GM23338 (cell line): ENCODE data around the gene SLC22A17. TPM values are rescaled to one million over a fixed set of nuclear protein-coding genes. Genes with fewer than 3 reads are reported as not detected.

Experiments
- ATAC-seq: fragments of 200-7000 bp; cut with Tn5 transposase; 3 replicates; pipeline ENCODE4 v1.9.1; 2020
- DNase-seq: peaks from one replicate; pipeline ENCODE4 v3.0.0-alpha.2; 2015; ENCODE audit warnings: low spot score
- H2AFZ ChIP-seq: fragments of 200-600 bp; sonication (generic); 2 replicates; pipeline ENCODE4 v1.8.0; 2016; ENCODE audit warnings: antibody characterized with exemption, mild to moderate bottlenecking, moderate library complexity
- H3F3A ChIP-seq: fragments of 200-600 bp; sonication (generic); replicated peaks from 2 replicates; pipeline ENCODE4 v1.8.0; 2017; ENCODE audit warnings: antibody characterized with exemption, mixed run types, low read depth
- H3K27ac ChIP-seq: fragments of 200-600 bp; sonication (generic); 2 replicates; pipeline ENCODE4 v1.6.1; 2016; ENCODE audit warnings: low read depth
- H3K27me3 ChIP-seq: fragments of 200-600 bp; sonication (generic); 2 replicates; pipeline ENCODE4 v1.8.0; 2016; ENCODE audit warnings: mild to moderate bottlenecking, mixed run types, moderate library complexity; ENCODE audit not compliant: insufficient read depth
- H3K36me3 ChIP-seq: fragments of 200-600 bp; sonication (generic); 2 replicates; pipeline ENCODE4 v1.8.0; 2016; ENCODE audit warnings: mild to moderate bottlenecking; ENCODE audit not compliant: insufficient read depth
- H3K4me1 ChIP-seq: fragments of 200-600 bp; sonication (generic); 2 replicates; pipeline ENCODE4 v1.8.0; 2016; ENCODE audit warnings: mild to moderate bottlenecking, moderate library complexity; ENCODE audit not compliant: insufficient read depth
- H3K4me2 ChIP-seq: fragments of 200-600 bp; sonication (generic); 2 replicates; pipeline ENCODE4 v1.7.1; 2017; ENCODE audit warnings: mixed run types
- H3K4me3 ChIP-seq: fragments of 200-600 bp; sonication (generic); 2 replicates; pipeline ENCODE4 v1.6.1; 2016; ENCODE audit warnings: mixed run types
- H3K79me2 ChIP-seq: fragments of 200-600 bp; sonication (generic); replicated peaks from 2 replicates; pipeline ENCODE4 v1.8.0; 2017; ENCODE audit warnings: mild to moderate bottlenecking; ENCODE audit not compliant: insufficient read depth
- H3K9me2 ChIP-seq: fragments of 200-600 bp; sonication (generic); 2 replicates; pipeline ENCODE4 v1.8.0; 2017; ENCODE audit not compliant: insufficient read depth
- H4K20me1 ChIP-seq: fragments of 200-600 bp; sonication (generic); replicated peaks from 2 replicates; pipeline ENCODE4 v1.8.0; 2017; ENCODE audit warnings: mild to moderate bottlenecking; ENCODE audit not compliant: insufficient read depth
- H3K27ac Mint-ChIP-seq: 2 replicates; pipeline ENCODE4 v1.8.0; 2020; ENCODE audit warnings: inconsistent platforms, mild to moderate bottlenecking, moderate library complexity, mixed read lengths
- H3K27me3 Mint-ChIP-seq: 3 replicates; pipeline ENCODE4 v1.8.0; 2022; ENCODE audit warnings: low read depth, mild to moderate bottlenecking, moderate library complexity, mixed read lengths, inconsistent platforms; ENCODE audit not compliant: insufficient read depth, poor library complexity
- H3K36me3 Mint-ChIP-seq: 3 replicates; pipeline ENCODE4 v1.8.0; 2021; ENCODE audit warnings: low read depth, mild to moderate bottlenecking, inconsistent platforms, moderate library complexity, mixed read lengths
- H3K4me1 Mint-ChIP-seq: 3 replicates; pipeline ENCODE4 v1.8.0; 2020; ENCODE audit warnings: mild to moderate bottlenecking, inconsistent platforms, mixed read lengths
- H3K4me3 Mint-ChIP-seq: 3 replicates; pipeline ENCODE4 v1.8.0; 2021; ENCODE audit warnings: moderate library complexity, mild to moderate bottlenecking, inconsistent platforms, mixed read lengths
- H3K9me3 Mint-ChIP-seq: 3 replicates; pipeline ENCODE4 v1.8.0; 2020; ENCODE audit warnings: moderate library complexity, mild to moderate bottlenecking, inconsistent platforms, mixed read lengths
- CREB1 ChIP-seq: fragments of 250-450 bp; sonication (Bioruptor Pico); IDR thresholded peaks from 2 replicates; pipeline ENCODE4 v1.5.0; 2020; ENCODE audit warnings: low read depth, mild to moderate bottlenecking, moderate library complexity
- EZH2 ChIP-seq: fragments of 200-600 bp; sonication (generic); IDR thresholded peaks from one replicate; pipeline ENCODE4 v1.8.0; 2017; ENCODE audit warnings: antibody characterized with exemption, mild to moderate bottlenecking, low read depth; ENCODE audit not compliant: unreplicated experiment
- EZH2phosphoT487 ChIP-seq: fragments of 200-600 bp; sonication (generic); IDR thresholded peaks from one replicate; pipeline ENCODE4 v1.8.1; 2018; ENCODE audit warnings: antibody characterized with exemption; ENCODE audit not compliant: unreplicated experiment
- JUNB ChIP-seq: IDR thresholded peaks from one replicate; pipeline ENCODE4 v1.6.1; 2016; ENCODE audit warnings: antibody characterized with exemption; ENCODE audit not compliant: unreplicated experiment
- NANOG ChIP-seq: IDR thresholded peaks from 2 replicates; pipeline ENCODE4 v1.6.1; 2016; ENCODE audit warnings: antibody characterized with exemption, borderline replicate concordance
- POLR2AphosphoS5 ChIP-seq: IDR thresholded peaks from 2 replicates; pipeline ENCODE4 v1.6.1; 2016; ENCODE audit warnings: antibody characterized with exemption, low read depth
- STAT1 ChIP-seq: IDR thresholded peaks from one replicate; pipeline ENCODE4 v1.6.1; 2016; ENCODE audit warnings: antibody characterized with exemption; ENCODE audit not compliant: unreplicated experiment
- ZNF114 ChIP-seq: fragments of 250-450 bp; sonication (Bioruptor Pico); IDR thresholded peaks from 2 replicates; pipeline ENCODE4 v1.5.0; 2020; ENCODE audit warnings: mild to moderate bottlenecking, moderate library complexity
- ZNF331 ChIP-seq: fragments of 250-450 bp; sonication (Bioruptor Pico); IDR thresholded peaks from 2 replicates; pipeline ENCODE4 v1.5.0; 2020; ENCODE audit warnings: low read depth, mild to moderate bottlenecking, moderate library complexity
- polyA plus RNA-seq: library from polyadenylated mRNA; unstranded; fragments of >200 nt; fragmentation: Nextera tagmentation; extraction: Ambion mirVana; gene quantifications from 2 replicates; pipeline ENCODE4 v1.2.1, GENCODE V29; 2016
- total RNA-seq: library from RNA; depleted of rRNA; stranded (reverse); fragments of >200 nt; shearing (Covaris generic); gene quantifications from 2 replicates; pipeline ENCODE4 v1.2.3, GENCODE V29; 2014
- TF ChIP-seq, protein P1 (sequence below): IDR thresholded peaks from one replicate; pipeline ENCODE4 v1.6.1; 2018; ENCODE audit warnings: antibody characterized with exemption; ENCODE audit not compliant: unreplicated experiment
- TF ChIP-seq, protein P2 (sequence below): fragments of 250-450 bp; sonication (Bioruptor Pico); IDR thresholded peaks from 2 replicates; pipeline ENCODE4 v1.5.0; 2020; ENCODE audit warnings: mild to moderate bottlenecking, moderate library complexity
- TF ChIP-seq, protein P3 (sequence below), 2 experiments: fragments of 200-600 bp in 1 of 2; sonication (generic) in 1 of 2; conservative IDR thresholded peaks; 2 replicates each; pipeline versions ENCODE4 v1.5.1 to v1.6.1; 2016 to 2017; ENCODE audit warnings: antibody characterized with exemption in 2 of 2, low read depth in 2 of 2, mild to moderate bottlenecking in 2 of 2, moderate library complexity in 1 of 2
- TF ChIP-seq, protein P4 (sequence below): IDR thresholded peaks from 2 replicates; pipeline ENCODE4 v1.6.1; 2016; ENCODE audit warnings: antibody characterized with exemption

SLC22A17 gene
- total and polyA plus RNA-seq, 2 experiments from 2014 or later, result 28.6 to 56.6 TPM

DNA sequence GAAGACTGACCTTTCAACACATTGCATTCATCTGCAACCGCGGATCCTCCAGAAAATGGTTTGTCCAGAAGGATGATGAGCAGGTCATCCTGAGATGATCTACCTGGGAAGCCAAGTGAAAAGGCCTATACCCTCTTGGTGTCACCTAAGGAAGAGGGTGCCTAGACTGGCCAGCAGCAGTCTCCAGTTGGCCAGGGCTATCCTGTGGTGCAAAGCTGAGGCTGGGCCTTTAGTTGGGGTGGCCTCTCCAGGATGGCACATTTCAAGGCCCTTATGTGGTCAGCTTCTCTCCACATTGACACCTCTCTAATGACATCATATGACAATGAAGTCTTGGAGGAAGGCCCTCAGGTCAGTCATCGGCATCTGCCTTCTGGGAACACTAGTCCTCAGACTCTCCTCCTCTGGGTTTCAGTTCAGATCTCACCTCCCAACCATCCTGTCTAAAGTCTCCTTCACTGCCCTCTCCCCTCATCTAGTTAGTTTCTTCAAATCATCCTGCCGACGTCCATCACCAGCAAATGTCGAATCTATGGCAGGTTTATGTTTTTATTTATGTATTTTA, 3.3 kb upstream of the SLC22A17 start:
- H3K4me1 Mint-ChIP-seq, result peaks cover 16% of the 10 kb centered on the region
- peaks cover 30% of the 10 kb centered on the region for H3K27me3 ChIP-seq
- H3K36me3 Mint-ChIP-seq, result peaks cover 27% of the 10 kb centered on the region
- no peak overlapping the region; the same call in 1 of the 2 replicates for H3K27ac Mint-ChIP-seq
- H3F3A ChIP-seq, result no peaks in the 10 kb centered on the region
- H2AFZ ChIP-seq, result no peak overlapping the region
- H3K4me2 ChIP-seq, result no peak overlapping the region
- no peak overlapping the region for H3K4me3 Mint-ChIP-seq
- H3K79me2 ChIP-seq, result no peaks in the 10 kb centered on the region
- ATAC-seq (no peak), DNase-seq (no peak)
- H4K20me1 ChIP-seq, result no peaks in the 10 kb centered on the region; the same call in 1 of the 2 replicates
- no peaks in the 10 kb centered on the region for H3K9me2 ChIP-seq
- TF ChIP-seq ZNF331 (CRISPR knock-in tag) (no peak), EZH2phosphoT487 (no peak), CREB1 (CRISPR knock-in tag) (no peak), EZH2 (no peak), ZNF114 (no peak), STAT1 (no peak), NANOG (no peak), JUNB (no peak), POLR2AphosphoS5 (no peak)
- TF ChIP-seq, protein P1, sequence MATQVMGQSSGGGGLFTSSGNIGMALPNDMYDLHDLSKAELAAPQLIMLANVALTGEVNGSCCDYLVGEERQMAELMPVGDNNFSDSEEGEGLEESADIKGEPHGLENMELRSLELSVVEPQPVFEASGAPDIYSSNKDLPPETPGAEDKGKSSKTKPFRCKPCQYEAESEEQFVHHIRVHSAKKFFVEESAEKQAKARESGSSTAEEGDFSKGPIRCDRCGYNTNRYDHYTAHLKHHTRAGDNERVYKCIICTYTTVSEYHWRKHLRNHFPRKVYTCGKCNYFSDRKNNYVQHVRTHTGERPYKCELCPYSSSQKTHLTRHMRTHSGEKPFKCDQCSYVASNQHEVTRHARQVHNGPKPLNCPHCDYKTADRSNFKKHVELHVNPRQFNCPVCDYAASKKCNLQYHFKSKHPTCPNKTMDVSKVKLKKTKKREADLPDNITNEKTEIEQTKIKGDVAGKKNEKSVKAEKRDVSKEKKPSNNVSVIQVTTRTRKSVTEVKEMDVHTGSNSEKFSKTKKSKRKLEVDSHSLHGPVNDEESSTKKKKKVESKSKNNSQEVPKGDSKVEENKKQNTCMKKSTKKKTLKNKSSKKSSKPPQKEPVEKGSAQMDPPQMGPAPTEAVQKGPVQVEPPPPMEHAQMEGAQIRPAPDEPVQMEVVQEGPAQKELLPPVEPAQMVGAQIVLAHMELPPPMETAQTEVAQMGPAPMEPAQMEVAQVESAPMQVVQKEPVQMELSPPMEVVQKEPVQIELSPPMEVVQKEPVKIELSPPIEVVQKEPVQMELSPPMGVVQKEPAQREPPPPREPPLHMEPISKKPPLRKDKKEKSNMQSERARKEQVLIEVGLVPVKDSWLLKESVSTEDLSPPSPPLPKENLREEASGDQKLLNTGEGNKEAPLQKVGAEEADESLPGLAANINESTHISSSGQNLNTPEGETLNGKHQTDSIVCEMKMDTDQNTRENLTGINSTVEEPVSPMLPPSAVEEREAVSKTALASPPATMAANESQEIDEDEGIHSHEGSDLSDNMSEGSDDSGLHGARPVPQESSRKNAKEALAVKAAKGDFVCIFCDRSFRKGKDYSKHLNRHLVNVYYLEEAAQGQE, result no peak
- TF ChIP-seq, protein P2, sequence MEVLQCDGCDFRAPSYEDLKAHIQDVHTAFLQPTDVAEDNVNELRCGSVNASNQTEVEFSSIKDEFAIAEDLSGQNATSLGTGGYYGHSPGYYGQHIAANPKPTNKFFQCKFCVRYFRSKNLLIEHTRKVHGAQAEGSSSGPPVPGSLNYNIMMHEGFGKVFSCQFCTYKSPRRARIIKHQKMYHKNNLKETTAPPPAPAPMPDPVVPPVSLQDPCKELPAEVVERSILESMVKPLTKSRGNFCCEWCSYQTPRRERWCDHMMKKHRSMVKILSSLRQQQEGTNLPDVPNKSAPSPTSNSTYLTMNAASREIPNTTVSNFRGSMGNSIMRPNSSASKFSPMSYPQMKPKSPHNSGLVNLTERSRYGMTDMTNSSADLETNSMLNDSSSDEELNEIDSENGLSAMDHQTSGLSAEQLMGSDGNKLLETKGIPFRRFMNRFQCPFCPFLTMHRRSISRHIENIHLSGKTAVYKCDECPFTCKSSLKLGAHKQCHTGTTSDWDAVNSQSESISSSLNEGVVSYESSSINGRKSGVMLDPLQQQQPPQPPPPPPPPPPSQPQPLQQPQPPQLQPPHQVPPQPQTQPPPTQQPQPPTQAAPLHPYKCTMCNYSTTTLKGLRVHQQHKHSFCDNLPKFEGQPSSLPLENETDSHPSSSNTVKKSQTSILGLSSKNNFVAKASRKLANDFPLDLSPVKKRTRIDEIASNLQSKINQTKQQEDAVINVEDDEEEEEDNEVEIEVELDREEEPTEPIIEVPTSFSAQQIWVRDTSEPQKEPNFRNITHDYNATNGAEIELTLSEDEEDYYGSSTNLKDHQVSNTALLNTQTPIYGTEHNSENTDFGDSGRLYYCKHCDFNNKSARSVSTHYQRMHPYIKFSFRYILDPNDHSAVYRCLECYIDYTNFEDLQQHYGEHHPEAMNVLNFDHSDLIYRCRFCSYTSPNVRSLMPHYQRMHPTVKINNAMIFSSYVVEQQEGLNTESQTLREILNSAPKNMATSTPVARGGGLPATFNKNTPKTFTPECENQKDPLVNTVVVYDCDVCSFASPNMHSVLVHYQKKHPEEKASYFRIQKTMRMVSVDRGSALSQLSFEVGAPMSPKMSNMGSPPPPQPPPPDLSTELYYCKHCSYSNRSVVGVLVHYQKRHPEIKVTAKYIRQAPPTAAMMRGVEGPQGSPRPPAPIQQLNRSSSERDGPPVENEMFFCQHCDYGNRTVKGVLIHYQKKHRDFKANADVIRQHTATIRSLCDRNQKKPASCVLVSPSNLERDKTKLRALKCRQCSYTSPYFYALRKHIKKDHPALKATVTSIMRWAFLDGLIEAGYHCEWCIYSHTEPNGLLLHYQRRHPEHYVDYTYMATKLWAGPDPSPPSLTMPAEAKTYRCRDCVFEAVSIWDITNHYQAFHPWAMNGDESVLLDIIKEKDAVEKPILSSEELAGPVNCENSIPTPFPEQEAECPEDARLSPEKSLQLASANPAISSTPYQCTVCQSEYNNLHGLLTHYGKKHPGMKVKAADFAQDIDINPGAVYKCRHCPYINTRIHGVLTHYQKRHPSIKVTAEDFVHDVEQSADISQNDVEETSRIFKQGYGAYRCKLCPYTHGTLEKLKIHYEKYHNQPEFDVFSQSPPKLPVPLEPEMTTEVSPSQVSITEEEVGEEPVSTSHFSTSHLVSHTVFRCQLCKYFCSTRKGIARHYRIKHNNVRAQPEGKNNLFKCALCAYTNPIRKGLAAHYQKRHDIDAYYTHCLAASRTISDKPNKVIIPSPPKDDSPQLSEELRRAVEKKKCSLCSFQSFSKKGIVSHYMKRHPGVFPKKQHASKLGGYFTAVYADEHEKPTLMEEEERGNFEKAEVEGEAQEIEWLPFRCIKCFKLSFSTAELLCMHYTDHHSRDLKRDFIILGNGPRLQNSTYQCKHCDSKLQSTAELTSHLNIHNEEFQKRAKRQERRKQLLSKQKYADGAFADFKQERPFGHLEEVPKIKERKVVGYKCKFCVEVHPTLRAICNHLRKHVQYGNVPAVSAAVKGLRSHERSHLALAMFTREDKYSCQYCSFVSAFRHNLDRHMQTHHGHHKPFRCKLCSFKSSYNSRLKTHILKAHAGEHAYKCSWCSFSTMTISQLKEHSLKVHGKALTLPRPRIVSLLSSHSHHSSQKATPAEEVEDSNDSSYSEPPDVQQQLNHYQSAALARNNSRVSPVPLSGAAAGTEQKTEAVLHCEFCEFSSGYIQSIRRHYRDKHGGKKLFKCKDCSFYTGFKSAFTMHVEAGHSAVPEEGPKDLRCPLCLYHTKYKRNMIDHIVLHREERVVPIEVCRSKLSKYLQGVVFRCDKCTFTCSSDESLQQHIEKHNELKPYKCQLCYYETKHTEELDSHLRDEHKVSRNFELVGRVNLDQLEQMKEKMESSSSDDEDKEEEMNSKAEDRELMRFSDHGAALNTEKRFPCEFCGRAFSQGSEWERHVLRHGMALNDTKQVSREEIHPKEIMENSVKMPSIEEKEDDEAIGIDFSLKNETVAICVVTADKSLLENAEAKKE (CRISPR knock-in tag), result no peak
- TF ChIP-seq, protein P3, sequence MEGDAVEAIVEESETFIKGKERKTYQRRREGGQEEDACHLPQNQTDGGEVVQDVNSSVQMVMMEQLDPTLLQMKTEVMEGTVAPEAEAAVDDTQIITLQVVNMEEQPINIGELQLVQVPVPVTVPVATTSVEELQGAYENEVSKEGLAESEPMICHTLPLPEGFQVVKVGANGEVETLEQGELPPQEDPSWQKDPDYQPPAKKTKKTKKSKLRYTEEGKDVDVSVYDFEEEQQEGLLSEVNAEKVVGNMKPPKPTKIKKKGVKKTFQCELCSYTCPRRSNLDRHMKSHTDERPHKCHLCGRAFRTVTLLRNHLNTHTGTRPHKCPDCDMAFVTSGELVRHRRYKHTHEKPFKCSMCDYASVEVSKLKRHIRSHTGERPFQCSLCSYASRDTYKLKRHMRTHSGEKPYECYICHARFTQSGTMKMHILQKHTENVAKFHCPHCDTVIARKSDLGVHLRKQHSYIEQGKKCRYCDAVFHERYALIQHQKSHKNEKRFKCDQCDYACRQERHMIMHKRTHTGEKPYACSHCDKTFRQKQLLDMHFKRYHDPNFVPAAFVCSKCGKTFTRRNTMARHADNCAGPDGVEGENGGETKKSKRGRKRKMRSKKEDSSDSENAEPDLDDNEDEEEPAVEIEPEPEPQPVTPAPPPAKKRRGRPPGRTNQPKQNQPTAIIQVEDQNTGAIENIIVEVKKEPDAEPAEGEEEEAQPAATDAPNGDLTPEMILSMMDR (conservative IDR thresholded peaks at IDR 0.05; ENCODE audit: low read depth in 2 of 2), result no peak
- TF ChIP-seq, protein P4, sequence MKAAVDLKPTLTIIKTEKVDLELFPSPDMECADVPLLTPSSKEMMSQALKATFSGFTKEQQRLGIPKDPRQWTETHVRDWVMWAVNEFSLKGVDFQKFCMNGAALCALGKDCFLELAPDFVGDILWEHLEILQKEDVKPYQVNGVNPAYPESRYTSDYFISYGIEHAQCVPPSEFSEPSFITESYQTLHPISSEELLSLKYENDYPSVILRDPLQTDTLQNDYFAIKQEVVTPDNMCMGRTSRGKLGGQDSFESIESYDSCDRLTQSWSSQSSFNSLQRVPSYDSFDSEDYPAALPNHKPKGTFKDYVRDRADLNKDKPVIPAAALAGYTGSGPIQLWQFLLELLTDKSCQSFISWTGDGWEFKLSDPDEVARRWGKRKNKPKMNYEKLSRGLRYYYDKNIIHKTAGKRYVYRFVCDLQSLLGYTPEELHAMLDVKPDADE, result no peak
- H3K4me1 ChIP-seq, result peaks cover 5% of the 10 kb centered on the region; the same call in 1 of the 2 replicates
- no peaks in the 10 kb centered on the region for H3K36me3 ChIP-seq
- H3K27me3 Mint-ChIP-seq, result peaks cover 17% of the 10 kb centered on the region
- no peak overlapping the region for H3K4me3 ChIP-seq
- no peak overlapping the region for H3K27ac ChIP-seq
- H3K9me3 Mint-ChIP-seq, result no peaks in the 10 kb centered on the region; the same call in 1 of the 3 replicates
